Loucy (cell line): ENCODE results near the gene SYF2.
"Not testable (repeated sequence)": the region's sequence is repeated elsewhere in the genome, so short reads cannot be mapped to it uniquely, and the experiment has no call there.

Experiments
- H2AFZ ChIP-seq: fragments of 200-600 bp; sonication (generic); 2 replicates; pipeline ENCODE4 v1.6.0; 2016; ENCODE audit warnings: antibody characterized with exemption, mild to moderate bottlenecking, low read length, moderate library complexity
- H3F3A ChIP-seq: fragments of 200-600 bp; 2 replicates; pipeline ENCODE4 v1.6.0; 2016; ENCODE audit warnings: antibody characterized with exemption, low read depth, mild to moderate bottlenecking
- H3K27me3 ChIP-seq: fragments of 200-600 bp; sonication (generic); 2 replicates; pipeline ENCODE4 v1.6.1; 2014; ENCODE audit warnings: low read length, mild to moderate bottlenecking; ENCODE audit not compliant: insufficient read depth, poor library complexity, severe bottlenecking
- H3K36me3 ChIP-seq: fragments of 200-600 bp; sonication (generic); 2 replicates; pipeline ENCODE4 v1.6.1; 2016; ENCODE audit warnings: low read length; ENCODE audit not compliant: insufficient read depth
- H3K4me1 ChIP-seq: fragments of 200-600 bp; sonication (generic); 2 replicates; pipeline ENCODE4 v1.5.1; 2014; ENCODE audit warnings: low read length, mild to moderate bottlenecking; ENCODE audit not compliant: insufficient read depth, poor library complexity, severe bottlenecking
- H3K4me2 ChIP-seq: fragments of 200-600 bp; sonication (generic); 2 replicates; pipeline ENCODE4 v1.6.0; 2014; ENCODE audit warnings: antibody characterized with exemption, low read length, low read depth, mild to moderate bottlenecking; ENCODE audit not compliant: poor library complexity, severe bottlenecking
- H3K4me3 ChIP-seq: fragments of 200-600 bp; sonication (generic); 2 replicates; pipeline ENCODE4 v1.5.1; 2014; ENCODE audit warnings: low read length, mild to moderate bottlenecking, mixed read lengths; ENCODE audit not compliant: poor library complexity, severe bottlenecking
- H3K79me2 ChIP-seq: fragments of 200-600 bp; sonication (generic); 2 replicates; pipeline ENCODE4 v1.6.1; 2014; ENCODE audit warnings: low read length; ENCODE audit not compliant: insufficient read depth
- H3K9ac ChIP-seq: fragments of 200-600 bp; sonication (generic); 2 replicates; pipeline ENCODE4 v1.6.0; 2014; ENCODE audit warnings: mild to moderate bottlenecking, low read depth, low read length, moderate library complexity; ENCODE audit not compliant: poor library complexity, severe bottlenecking
- H3K9me2 ChIP-seq: fragments of 200-600 bp; sonication (generic); replicated peaks from 2 replicates; pipeline ENCODE4 v1.6.1; 2016; ENCODE audit warnings: low read depth, low read length, mixed read lengths
- H3K9me3 ChIP-seq: fragments of 200-600 bp; sonication (generic); 2 replicates; pipeline ENCODE4 v1.6.1; 2014; ENCODE audit warnings: mild to moderate bottlenecking, antibody characterized with exemption, low read length, low read depth; ENCODE audit not compliant: insufficient read depth
- H4K20me1 ChIP-seq: fragments of 200-600 bp; sonication (generic); 2 replicates; pipeline ENCODE4 v1.6.0; 2014; ENCODE audit warnings: antibody characterized with exemption, low read length, mild to moderate bottlenecking; ENCODE audit not compliant: insufficient read depth, poor library complexity, severe bottlenecking
- CTCF ChIP-seq: fragments of 200-600 bp; sonication (generic); conservative IDR thresholded peaks from 2 replicates; pipeline ENCODE4 v1.5.1; 2014; ENCODE audit warnings: mild to moderate bottlenecking, antibody characterized with exemption, low read length
- EZH2phosphoT487 ChIP-seq: fragments of 200-600 bp; IDR thresholded peaks from 2 replicates; pipeline ENCODE4 v1.6.1; 2018; ENCODE audit warnings: antibody characterized with exemption, mild to moderate bottlenecking, moderate library complexity, borderline replicate concordance

Gene SYF2

GRCh38 chr1:25238046-25238445 is 5.7 kb upstream of the SYF2 start:
- Histone ChIP-seq H3F3A (peaks cover 14% of the 10 kb centered on the region; the same call in 1 of the 2 replicates), H2AFZ (no peak overlapping the region), H3K4me2 (no peak overlapping the region), H3K4me3 (no peak overlapping the region), H3K9me2 (no peaks in the 10 kb centered on the region), H3K27me3 (no peaks in the 10 kb centered on the region), H3K79me2 (peaks cover 28% of the 10 kb centered on the region), H3K9me3 (no peaks in the 10 kb centered on the region), H3K36me3 (peaks cover 13% of the 10 kb centered on the region; the same call in 1 of the 2 replicates), H3K9ac (no peak overlapping the region), H3K4me1 (peaks cover 21% of the 10 kb centered on the region), H4K20me1 (peaks cover 20% of the 10 kb centered on the region)
- no peak for TF ChIP-seq CTCF
- TF ChIP-seq EZH2phosphoT487: no peak

GRCh38 chr1:25236261-25236660 is 4.0 kb upstream of the SYF2 start:
- not testable (repeated sequence) for H3K27me3 ChIP-seq, H3K4me3 ChIP-seq, H3K4me2 ChIP-seq, H3K9me2 ChIP-seq, H3K9me3 ChIP-seq, H3K9ac ChIP-seq, H2AFZ ChIP-seq, H3K36me3 ChIP-seq
- peaks cover 26% of the 10 kb centered on the region for H3K4me1 ChIP-seq
- H4K20me1 ChIP-seq: peaks cover 17% of the 10 kb centered on the region
- peaks cover 34% of the 10 kb centered on the region for H3K79me2 ChIP-seq
- peaks cover 14% of the 10 kb centered on the region; the same call in 1 of the 2 replicates for H3F3A ChIP-seq

GRCh38 chr1:25235411-25235810 is 3.1 kb upstream of the SYF2 start:
- H3K4me3 ChIP-seq, H3K4me2 ChIP-seq, H2AFZ ChIP-seq, H3K9ac ChIP-seq, H3K36me3 ChIP-seq, H3K27me3 ChIP-seq, H3K9me2 ChIP-seq, H3K9me3 ChIP-seq: not testable (repeated sequence)
- peaks cover 14% of the 10 kb centered on the region; the same call in 1 of the 2 replicates for H3F3A ChIP-seq
- H3K79me2 ChIP-seq: peaks cover 42% of the 10 kb centered on the region
- H3K4me1 ChIP-seq: peaks cover 27% of the 10 kb centered on the region
- peaks cover 17% of the 10 kb centered on the region for H4K20me1 ChIP-seq

GRCh38 chr1:25232866-25233784 is 823 bp upstream of the SYF2 start:
- Histone ChIP-seq H2AFZ (peak overlapping the region; percentile 72), H3K9me3 (no peaks in the 10 kb centered on the region), H3K9me2 (no peaks in the 10 kb centered on the region), H3K4me3 (peak overlapping the region; percentile 93), H3F3A (peaks cover 10% of the 10 kb centered on the region; the same call in 1 of the 2 replicates), H3K4me2 (peak overlapping the region; percentile 83), H3K36me3 (peaks cover 12% of the 10 kb centered on the region; the same call in 1 of the 2 replicates), H3K79me2 (peaks cover 50% of the 10 kb centered on the region), H4K20me1 (peaks cover 17% of the 10 kb centered on the region), H3K27me3 (no peaks in the 10 kb centered on the region), H3K9ac (peak overlapping the region; percentile 92), H3K4me1 (peaks cover 22% of the 10 kb centered on the region)
- TF ChIP-seq EZH2phosphoT487: no peak
- no peak for TF ChIP-seq CTCF
